ENCODE measurements around the gene NMRK1. TPM values are rescaled to one million over a fixed set of nuclear protein-coding genes. Genes with fewer than 3 reads are reported as not detected.
A peak's percentile ranks its signal among the peaks of the same experiment; 100 is the strongest.

The NMRK1 gene
- total and polyA plus RNA-seq, 3 donors from 2014 or later, result 13.8 to 22.4 (median 21.3) TPM

DNA sequence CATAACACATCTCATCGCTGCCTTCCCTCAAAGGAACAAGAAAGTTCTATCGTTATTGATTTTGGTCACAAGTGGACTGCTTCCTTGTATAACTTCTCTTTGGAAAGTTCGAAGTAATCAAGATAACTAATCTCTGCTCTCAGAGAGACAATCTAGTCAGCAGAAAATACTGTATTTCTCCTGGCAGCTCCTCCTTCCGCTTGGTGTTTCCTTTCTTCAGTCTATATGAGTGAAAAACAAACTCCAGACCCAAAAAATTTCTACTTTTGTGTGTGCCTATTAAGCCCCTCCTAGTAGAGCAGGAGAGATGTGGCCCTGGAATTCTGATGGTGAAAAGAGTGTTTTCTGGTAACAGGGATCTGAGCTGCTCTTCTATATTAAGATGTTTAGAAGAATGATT lies 24.8 kb upstream of the NMRK1 start:
- WGBS, 2 donors, result 53 to 64% methylated on average over 4 of the region's 4 CpGs
- Histone ChIP-seq H3K36me3 (ENCODE audit: low read depth, missing control alignments) (no peaks in the 10 kb centered on the region), H3K9me3 (no peaks in the 10 kb centered on the region), H3K4me3 (no peak overlapping the region), H3K27ac (no peak overlapping the region), H3K27me3 (no peaks in the 10 kb centered on the region), H3K4me1 (peaks cover under 1% of the 10 kb centered on the region)
- TF ChIP-seq, protein P1, sequence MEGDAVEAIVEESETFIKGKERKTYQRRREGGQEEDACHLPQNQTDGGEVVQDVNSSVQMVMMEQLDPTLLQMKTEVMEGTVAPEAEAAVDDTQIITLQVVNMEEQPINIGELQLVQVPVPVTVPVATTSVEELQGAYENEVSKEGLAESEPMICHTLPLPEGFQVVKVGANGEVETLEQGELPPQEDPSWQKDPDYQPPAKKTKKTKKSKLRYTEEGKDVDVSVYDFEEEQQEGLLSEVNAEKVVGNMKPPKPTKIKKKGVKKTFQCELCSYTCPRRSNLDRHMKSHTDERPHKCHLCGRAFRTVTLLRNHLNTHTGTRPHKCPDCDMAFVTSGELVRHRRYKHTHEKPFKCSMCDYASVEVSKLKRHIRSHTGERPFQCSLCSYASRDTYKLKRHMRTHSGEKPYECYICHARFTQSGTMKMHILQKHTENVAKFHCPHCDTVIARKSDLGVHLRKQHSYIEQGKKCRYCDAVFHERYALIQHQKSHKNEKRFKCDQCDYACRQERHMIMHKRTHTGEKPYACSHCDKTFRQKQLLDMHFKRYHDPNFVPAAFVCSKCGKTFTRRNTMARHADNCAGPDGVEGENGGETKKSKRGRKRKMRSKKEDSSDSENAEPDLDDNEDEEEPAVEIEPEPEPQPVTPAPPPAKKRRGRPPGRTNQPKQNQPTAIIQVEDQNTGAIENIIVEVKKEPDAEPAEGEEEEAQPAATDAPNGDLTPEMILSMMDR (IDR thresholded peaks at IDR 0.05), result no peak
- TF ChIP-seq POLR2A (IDR thresholded peaks at IDR 0.05), result no peak
- DNase-seq, result no peak
- intact Hi-C loops (cut with DNase I; ENCODE audit: low total_unique reads), result no loop called here

DNA sequence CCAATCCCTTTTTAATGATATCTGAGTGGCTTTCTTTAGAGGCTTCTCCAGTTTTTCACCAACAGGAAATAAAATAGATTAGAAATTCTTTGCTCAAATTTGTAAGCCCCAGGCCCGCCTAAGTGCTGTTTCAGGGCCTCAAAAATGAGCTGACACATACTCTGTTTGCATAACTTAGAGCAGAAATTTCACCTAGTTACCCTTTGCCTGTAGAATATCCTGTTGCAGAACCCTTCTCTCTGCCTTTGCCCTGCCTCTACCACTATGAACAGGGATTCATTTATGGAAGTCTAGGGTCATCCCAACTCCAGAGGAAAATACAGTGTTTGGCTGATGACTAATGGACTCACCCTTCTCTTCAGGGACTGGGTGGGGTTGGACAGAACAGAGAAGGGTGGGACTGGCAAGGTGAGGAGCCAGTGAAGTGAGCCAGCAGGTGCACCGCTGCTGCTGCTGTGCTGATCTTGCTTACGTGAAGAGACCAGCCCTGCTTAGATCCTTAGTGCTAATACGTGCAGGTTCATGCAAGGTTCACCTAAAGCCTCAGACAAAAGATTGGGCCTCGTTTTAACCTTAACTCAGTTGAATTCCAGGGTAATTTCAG lies 23.2 kb upstream of the NMRK1 start:
- H3K9me3 ChIP-seq, result no peaks in the 10 kb centered on the region
- H3K4me1 ChIP-seq, result peaks cover 13% of the 10 kb centered on the region
- 88 to 92% methylated on average over 5 of the region's 5 CpGs for WGBS, 2 donors
- TF ChIP-seq POLR2A (IDR thresholded peaks at IDR 0.05), result no peak
- TF ChIP-seq, protein P1 (IDR thresholded peaks at IDR 0.05), result no peak
- no peaks in the 10 kb centered on the region for H3K36me3 ChIP-seq (ENCODE audit: low read depth, missing control alignments)
- intact Hi-C loops (cut with DNase I; ENCODE audit: low total_unique reads), result no loop called here
- no peak overlapping the region for H3K4me3 ChIP-seq
- H3K27me3 ChIP-seq, result no peaks in the 10 kb centered on the region
- H3K27ac ChIP-seq, result no peak overlapping the region
- no peak for DNase-seq

DNA sequence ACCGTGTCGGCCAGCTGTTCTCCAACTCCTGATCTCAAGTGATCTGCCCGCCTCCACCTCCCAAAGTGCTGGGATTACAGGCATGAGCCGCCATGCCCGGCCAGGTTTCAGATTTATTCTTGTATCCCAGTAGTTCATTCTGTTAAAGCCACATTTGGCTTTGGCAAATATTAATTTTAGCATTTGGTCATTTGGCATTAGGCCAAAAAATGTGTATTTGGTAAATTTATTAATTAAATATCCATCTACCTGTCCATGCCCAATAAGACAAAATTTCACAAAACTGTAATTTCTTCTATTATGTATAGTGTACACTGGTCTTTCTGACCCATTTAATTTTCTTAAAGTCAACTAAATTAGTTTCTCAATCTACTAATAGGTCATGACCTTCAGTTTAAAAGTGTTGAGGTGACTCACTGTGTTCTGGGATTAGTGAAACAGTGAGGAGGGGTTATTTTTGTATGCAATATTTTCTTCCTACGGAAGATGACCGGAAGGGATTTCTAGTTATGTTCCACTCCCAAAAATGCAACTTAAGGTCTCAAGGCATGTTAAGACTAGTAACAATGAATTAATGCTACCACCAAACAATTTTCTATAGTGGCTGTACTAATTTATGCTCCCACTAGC lies 21.4 kb upstream of the NMRK1 start:
- Histone ChIP-seq H3K9me3 (no peaks in the 10 kb centered on the region), H3K4me1 (peaks cover 24% of the 10 kb centered on the region), H3K36me3 (ENCODE audit: low read depth, missing control alignments) (no peaks in the 10 kb centered on the region), H3K4me3 (no peak overlapping the region), H3K27ac (peak overlapping the region in 1 of 2 donors; percentile 50), H3K27me3 (no peaks in the 10 kb centered on the region)
- TF ChIP-seq, protein P1 (IDR thresholded peaks at IDR 0.05), result no peak
- no peak for TF ChIP-seq POLR2A (IDR thresholded peaks at IDR 0.05)
- intact Hi-C loops (cut with DNase I; ENCODE audit: low total_unique reads), result no loop called here
- WGBS, 2 donors, result 89 to 91% methylated on average over 7 of the region's 7 CpGs
- no peak for DNase-seq

DNA sequence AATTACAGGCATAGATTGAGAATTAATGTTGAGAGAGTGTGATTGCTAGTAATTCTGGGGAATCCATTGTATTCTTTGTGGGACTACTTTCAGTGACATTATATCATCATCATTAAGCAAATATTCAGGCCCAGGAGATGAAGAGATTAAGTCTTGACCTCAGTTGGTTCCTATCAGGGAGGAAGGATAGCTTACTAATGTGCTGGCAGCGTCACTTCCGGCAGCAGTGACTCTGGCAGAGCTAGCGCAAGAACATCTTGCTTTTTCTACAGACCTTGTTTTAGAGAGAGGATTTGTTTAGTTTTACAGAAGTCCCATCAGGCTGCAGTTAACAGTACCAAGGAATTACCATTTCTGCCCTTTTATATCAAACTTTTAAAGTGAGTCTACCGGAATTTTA lies 20.6 kb upstream of the NMRK1 start:
- H3K36me3 ChIP-seq (ENCODE audit: low read depth, missing control alignments), result no peaks in the 10 kb centered on the region
- no peaks in the 10 kb centered on the region for H3K9me3 ChIP-seq
- intact Hi-C loops (cut with DNase I; ENCODE audit: low total_unique reads), result no loop called here
- H3K4me1 ChIP-seq, result peaks cover 24% of the 10 kb centered on the region
- TF ChIP-seq, protein P1 (IDR thresholded peaks at IDR 0.05), result no peak
- no peak for TF ChIP-seq POLR2A (IDR thresholded peaks at IDR 0.05)
- peak; percentile 54 for DNase-seq
- WGBS, 2 donors, result 29 to 42% methylated on average over 4 of the region's 4 CpGs
- H3K27me3 ChIP-seq, result no peaks in the 10 kb centered on the region
- H3K27ac ChIP-seq, result peak overlapping the region in 1 of 2 donors; percentile 50
- no peak overlapping the region for H3K4me3 ChIP-seq

DNA sequence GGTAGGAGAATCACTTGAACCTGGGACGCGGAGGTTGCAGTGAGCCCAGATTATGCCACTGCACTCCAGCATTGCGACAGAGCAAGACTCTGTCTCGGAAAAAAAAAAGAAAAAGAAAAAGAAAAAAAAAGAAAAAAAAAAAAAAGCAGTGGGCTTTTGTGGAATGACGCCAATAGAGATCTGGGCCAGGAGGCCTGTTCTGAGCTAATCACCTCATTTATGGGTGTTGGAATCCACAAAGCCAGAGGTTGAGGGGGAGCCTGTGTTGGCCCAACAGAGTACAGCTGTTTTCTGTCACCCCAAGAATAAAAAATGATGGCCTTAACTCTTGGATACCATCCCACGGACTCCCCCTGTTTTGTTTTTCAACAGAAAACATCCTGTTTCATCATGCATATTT lies 18.9 kb upstream of the NMRK1 start:
- H3K4me1 ChIP-seq, result peaks cover 24% of the 10 kb centered on the region
- no peak overlapping the region for H3K4me3 ChIP-seq
- no peaks in the 10 kb centered on the region for H3K36me3 ChIP-seq (ENCODE audit: low read depth, missing control alignments)
- TF ChIP-seq, protein P1 (IDR thresholded peaks at IDR 0.05), result no peak
- intact Hi-C loops (cut with DNase I; ENCODE audit: low total_unique reads), result no loop called here
- peak; percentile 46 for DNase-seq
- no peaks in the 10 kb centered on the region for H3K9me3 ChIP-seq
- 52 to 78% methylated on average over 6 of the region's 6 CpGs for WGBS, 2 donors
- H3K27me3 ChIP-seq, result no peaks in the 10 kb centered on the region
- H3K27ac ChIP-seq, result peak overlapping the region; percentile 34 to 40

Data from testis (tissue), 3 donors.